Endothelial cell (in vitro differentiated cells): ENCODE measurements around the gene NTSR1. TPM values are rescaled to one million over a fixed set of nuclear protein-coding genes. Genes with fewer than 3 reads are reported as not detected.

Experiments
- DNase-seq: peaks from one replicate; pipeline ENCODE4 v3.0.0; 2021; ENCODE audit warnings: low spot score
- H3K27ac Mint-ChIP-seq: one replicate; pipeline ENCODE4 v1.8.0; 2021; ENCODE audit warnings: mixed read lengths, inconsistent platforms; ENCODE audit not compliant: unreplicated experiment
- H3K27me3 Mint-ChIP-seq: one replicate; pipeline ENCODE4 v1.8.0; 2021; ENCODE audit warnings: mild to moderate bottlenecking, moderate library complexity, mixed read lengths, inconsistent platforms; ENCODE audit not compliant: unreplicated experiment
- H3K36me3 Mint-ChIP-seq: one replicate; pipeline ENCODE4 v1.8.0; 2021; ENCODE audit warnings: mild to moderate bottlenecking, low read depth, mixed read lengths, inconsistent platforms; ENCODE audit not compliant: unreplicated experiment
- H3K4me1 Mint-ChIP-seq: one replicate; pipeline ENCODE4 v1.8.0; 2021; ENCODE audit warnings: mild to moderate bottlenecking, mixed read lengths, inconsistent platforms; ENCODE audit not compliant: unreplicated experiment
- H3K4me3 Mint-ChIP-seq: one replicate; pipeline ENCODE4 v1.8.0; 2021; ENCODE audit warnings: mild to moderate bottlenecking, mixed read lengths, inconsistent platforms; ENCODE audit not compliant: unreplicated experiment
- H3K9me3 Mint-ChIP-seq: one replicate; pipeline ENCODE4 v1.8.0; 2021; ENCODE audit warnings: mixed read lengths, inconsistent platforms; ENCODE audit not compliant: unreplicated experiment
- CTCF ChIP-seq: fragments of 200-600 bp; sonication (generic); IDR thresholded peaks from one replicate; pipeline ENCODE4 v1.5.0; 2021; ENCODE audit warnings: antibody characterized with exemption; ENCODE audit not compliant: unreplicated experiment
- total RNA-seq: library from RNA; stranded (reverse); fragmentation: NEBNext Ultra II Directional; extraction: Animal tissue kit (Norgen Biotek cat#: 25700); gene quantifications from one replicate; pipeline ENCODE4 v1.2.1, GENCODE V29; 2021; ENCODE audit not compliant: unreplicated experiment

Gene NTSR1
- total RNA-seq, 1 donor from 2014 or later = not detected

- no peak overlapping the region for H3K27ac Mint-ChIP-seq
- no peak overlapping the region for H3K4me3 Mint-ChIP-seq
- H3K27me3 Mint-ChIP-seq = peaks cover 12% of the 10 kb centered on the region
- H3K9me3 Mint-ChIP-seq = no peaks in the 10 kb centered on the region
- peaks cover 8% of the 10 kb centered on the region for H3K4me1 Mint-ChIP-seq
- TF ChIP-seq CTCF = no peak
- H3K36me3 Mint-ChIP-seq = no peaks in the 10 kb centered on the region
- DNase-seq = no peak
These were observed 34.5 kb downstream of the NTSR1 start for GRCh38 chr20:62742979-62743776.

GRCh38 chr20:62743777-62744317 lies 35.2 kb downstream of the NTSR1 start:
- TF ChIP-seq CTCF = no peak
- H3K36me3 Mint-ChIP-seq = no peaks in the 10 kb centered on the region
- H3K9me3 Mint-ChIP-seq = no peaks in the 10 kb centered on the region

GRCh38 chr20:62744741-62745191 lies 36.1 kb downstream of the NTSR1 start:
- DNase-seq = no peak
- no peak for TF ChIP-seq CTCF
- no peaks in the 10 kb centered on the region for H3K36me3 Mint-ChIP-seq
- H3K4me1 Mint-ChIP-seq = peaks cover 8% of the 10 kb centered on the region
- H3K27me3 Mint-ChIP-seq = peaks cover 12% of the 10 kb centered on the region
- H3K9me3 Mint-ChIP-seq = no peaks in the 10 kb centered on the region
- no peak overlapping the region for H3K4me3 Mint-ChIP-seq
- H3K27ac Mint-ChIP-seq = peak overlapping the region; percentile 70

More at GRCh38 chr20:62743777-62744317, 35.2 kb downstream of the NTSR1 start:
- H3K27me3 Mint-ChIP-seq = peaks cover 12% of the 10 kb centered on the region
- peaks cover 8% of the 10 kb centered on the region for H3K4me1 Mint-ChIP-seq
- H3K4me3 Mint-ChIP-seq = no peak overlapping the region
- no peak for DNase-seq
- H3K27ac Mint-ChIP-seq = no peak overlapping the region

GRCh38 chr20:62745279-62745951 lies 36.8 kb downstream of the NTSR1 start:
- Mint-ChIP-seq H3K27me3 (peaks cover 8% of the 10 kb centered on the region), H3K9me3 (no peaks in the 10 kb centered on the region), H3K27ac (peak overlapping the region; percentile 70), H3K4me3 (no peak overlapping the region), H3K36me3 (no peaks in the 10 kb centered on the region), H3K4me1 (peaks cover 8% of the 10 kb centered on the region)
- DNase-seq = no peak
- TF ChIP-seq CTCF = no peak

GRCh38 chr20:62745952-62746288 lies 37.3 kb downstream of the NTSR1 start:
- DNase-seq = no peak
- Mint-ChIP-seq H3K9me3 (no peaks in the 10 kb centered on the region), H3K36me3 (no peaks in the 10 kb centered on the region), H3K4me3 (no peak overlapping the region), H3K27ac (no peak overlapping the region), H3K27me3 (peaks cover 8% of the 10 kb centered on the region), H3K4me1 (peaks cover 8% of the 10 kb centered on the region)
- no peak for TF ChIP-seq CTCF
